ENCODE measurements around the gene HIGD2A. TPM values are rescaled to one million over a fixed set of nuclear protein-coding genes. Genes with fewer than 3 reads are reported as not detected.

The HIGD2A gene
- polyA plus RNA-seq, 2 of the 4 experiments (the other 2 are of a cell fraction), result 102 to 205 TPM

- no peak for ATAC-seq
- no peak for FAIRE-seq
- no peak for TF ChIP-seq MYC (IDR thresholded peaks at IDR 0.05; ENCODE audit: borderline replicate concordance, low read length)
- no peak for TF ChIP-seq KDM1A (IDR thresholded peaks at IDR 0.05; ENCODE audit: low read depth)
- TF ChIP-seq ELK1 (IDR thresholded peaks at IDR 0.05; ENCODE audit: low read depth, low read length), result no peak
- no peak for TF ChIP-seq BHLHE40 (IDR thresholded peaks at IDR 0.05; ENCODE audit: low read depth, low read length)
- TF ChIP-seq NPAS2 (CRISPR knock-in tag; IDR thresholded peaks at IDR 0.05; ENCODE audit: borderline replicate concordance), result no peak
- no peak for TF ChIP-seq NFE2L2 (conservative IDR thresholded peaks at IDR 0.05; ENCODE audit: low read length)
- TF ChIP-seq RCOR1 (IDR thresholded peaks at IDR 0.05; ENCODE audit: low read depth, low read length), result no peak
- no peak for TF ChIP-seq HOXB13 (CRISPR knock-in tag; IDR thresholded peaks at IDR 0.05; ENCODE audit: low read depth)
- no peak for TF ChIP-seq SMC3 (IDR thresholded peaks at IDR 0.05)
- TF ChIP-seq SREBF2 (IDR thresholded peaks at IDR 0.05), result no peak
- TF ChIP-seq EHMT2 (IDR thresholded peaks at IDR 0.05; ENCODE audit: low read depth), result no peak
- no peak for TF ChIP-seq HEYL (CRISPR knock-in tag; IDR thresholded peaks at IDR 0.05)
- no peak for TF ChIP-seq MAZ (IDR thresholded peaks at IDR 0.05; ENCODE audit: borderline replicate concordance, low read depth, low read length)
- TF ChIP-seq RAD21 (conservative IDR thresholded peaks at IDR 0.05 in 1 of 2, IDR thresholded peaks at IDR 0.05 in 1 of 2), result no peak
- TF ChIP-seq MAFK (IDR thresholded peaks at IDR 0.05; ENCODE audit: partially characterized antibody), result no peak
- no peak for TF ChIP-seq CHD2 (IDR thresholded peaks at IDR 0.05; ENCODE audit: low read length, partially characterized antibody)
- no peak for TF ChIP-seq ZFP36 (IDR thresholded peaks at IDR 0.05; ENCODE audit: borderline replicate concordance, partially characterized antibody)
- TF ChIP-seq ZNF302 (CRISPR knock-in tag; IDR thresholded peaks at IDR 0.05), result no peak
- no peak for TF ChIP-seq CHD4 (IDR thresholded peaks at IDR 0.05; ENCODE audit: borderline replicate concordance)
- no peak for TF ChIP-seq BCL3 (IDR thresholded peaks at IDR 0.05)
- 34% methylated on average over 2 of the region's 2 CpGs for WGBS (ENCODE audit: missing lambda C conversion rate)
- Histone ChIP-seq H3K27ac (no peak overlapping the region), H3K4me3 (no peak overlapping the region), H3K4me2 (no peak overlapping the region), H3K9me3 (peaks cover 4% of the 10 kb centered on the region; the same call in 1 of the 3 replicates), H3K4me1 (peaks cover 6% of the 10 kb centered on the region)
- POLR2A ChIA-PET, result no interaction called here
- CTCF ChIA-PET, result interaction anchor here (2.2 kb wide), 1 partner anchor 27 kb away, joined by 8 read pairs; no protein-coding TSS in a partner anchor
- DNase-seq (ENCODE audit: low read depth in 1 of 2, low spot score in 1 of 2), result no peak
These were observed 32.5 kb downstream of the HIGD2A start for GRCh38 chr5:176420972-176421544.

- H3K9me3 ChIP-seq, result peaks cover 4% of the 10 kb centered on the region; the same call in 1 of the 3 replicates
- H3K4me1 ChIP-seq, result peaks cover 12% of the 10 kb centered on the region; the same call in 2 of the 3 replicates
- ChIA-PET POLR2A (no interaction called here), CTCF (interaction anchor here (0.6 to 1.7 kb wide), 3 partner anchors 32 to 155 kb away, joined by 3 read pairs; no protein-coding TSS in a partner anchor)
- 87% methylated on average over 3 of the region's 3 CpGs for WGBS (ENCODE audit: missing lambda C conversion rate)
- no peak for DNase-seq (ENCODE audit: low read depth in 1 of 2, low spot score in 1 of 2)
- no peak for ATAC-seq
- TF ChIP-seq CTCF (IDR thresholded peaks at IDR 0.05) (no peak), TFCP2L1 (CRISPR knock-in tag; IDR thresholded peaks at IDR 0.05) (no peak), HMGXB4 (CRISPR knock-in tag; IDR thresholded peaks at IDR 0.05; ENCODE audit: borderline replicate concordance) (no peak), NPAS2 (CRISPR knock-in tag; IDR thresholded peaks at IDR 0.05; ENCODE audit: borderline replicate concordance) (no peak), EP300 (IDR thresholded peaks at IDR 0.05) (no peak), EHF (CRISPR knock-in tag; IDR thresholded peaks at IDR 0.05) (no peak), CEBPB (IDR thresholded peaks at IDR 0.05) (no peak), RCOR1 (IDR thresholded peaks at IDR 0.05; ENCODE audit: low read depth, low read length) (no peak), HOXB5 (CRISPR knock-in tag; IDR thresholded peaks at IDR 0.05) (no peak), JUNB (IDR thresholded peaks at IDR 0.05) (no peak), FOSB (CRISPR knock-in tag; IDR thresholded peaks at IDR 0.05) (no peak), MAX (IDR thresholded peaks at IDR 0.05) (no peak), HOXA7 (CRISPR knock-in tag; IDR thresholded peaks at IDR 0.05) (no peak), KDM1A (IDR thresholded peaks at IDR 0.05; ENCODE audit: low read depth) (no peak), SMC3 (IDR thresholded peaks at IDR 0.05) (no peak), EHMT2 (IDR thresholded peaks at IDR 0.05; ENCODE audit: low read depth) (no peak)
- FAIRE-seq, result no peak
- H3K4me2 ChIP-seq, result no peak overlapping the region
- H3K27ac ChIP-seq, result no peak overlapping the region
- no peak overlapping the region for H3K4me3 ChIP-seq
These were observed 35.6 kb downstream of the HIGD2A start for GRCh38 chr5:176424181-176424580.
